HPDE6-E6E7 (cell line): ENCODE results near the gene ZNF582.
"Not testable (repeated sequence)": the region's sequence is repeated elsewhere in the genome, so short reads cannot be mapped to it uniquely, and the experiment has no call there.

Experiments used
- DNase-seq: peaks from one replicate; pipeline ENCODE4 v3.0.0; 2011; ENCODE audit warnings: missing footprints; ENCODE audit errors: extremely low spot score

Gene ZNF582

GRCh38 chr19:56351208-56351607 lies 42.1 kb downstream of the ZNF582 start:
- DNase-seq, result no peak

- no peak for DNase-seq
Measured at GRCh38 chr19:56350416-56351045, 42.8 kb downstream of the ZNF582 start.

- DNase-seq, result no peak
Measured at GRCh38 chr19:56348289-56348877, 45.0 kb downstream of the ZNF582 start.

GRCh38 chr19:56347163-56347778 lies 46.1 kb downstream of the ZNF582 start:
- no peak for DNase-seq

- DNase-seq, result no peak
Measured at GRCh38 chr19:56341948-56342347, 51.4 kb downstream of the ZNF582 start.

GRCh38 chr19:56339031-56339430 lies 54.3 kb downstream of the ZNF582 start:
- not testable (repeated sequence) for DNase-seq

GRCh38 chr19:56337077-56337476 lies 56.3 kb downstream of the ZNF582 start:
- not testable (repeated sequence) for DNase-seq

- not testable (repeated sequence) for DNase-seq
Measured at GRCh38 chr19:56335371-56335770, 58.0 kb downstream of the ZNF582 start.

GRCh38 chr19:56333506-56333905 lies 59.8 kb downstream of the ZNF582 start:
- DNase-seq, result peak; percentile 32
